K562 (cell line): ENCODE measurements around the gene TUBGCP5. TPM values are rescaled to one million over a fixed set of nuclear protein-coding genes. Genes with fewer than 3 reads are reported as not detected.

ENCODE experiments used
- ATAC-seq: fragments of 200-7000 bp; cut with Tn5 transposase; 3 replicates; pipeline ENCODE4 v1.9.1; 2020; ENCODE audit warnings: moderate library complexity
- BruUV-seq: library from RNA; stranded (reverse); fragments of 400-500 nt; replicated peaks from 2 replicates; lab custom pipeline; 2021; lab: Mats Ljungman, UMichigan
- CTCF ChIA-PET: fragments of 300-600 bp; formaldehyde crosslinking; extraction: SDS; loops from one replicate; lab custom pipeline; 2021; ENCODE audit warnings: low intra/inter-chr PET ratio; lab: Yijun Ruan, JAX
- POLR2A ChIA-PET: fragments of 300-600, 350-650 bp; sonication (Branson Sonifier 250); formaldehyde crosslinking; extraction: SDS; loops from one replicate; lab custom pipeline; 2021; ENCODE audit warnings: antibody characterized with exemption, inconsistent platforms; lab: Yijun Ruan, JAX
- DNase-seq, 4 experiments: peaks; one replicate each; pipeline versions ENCODE4 v3.0.0 to v3.0.0-alpha.2; 2011 to 2018; ENCODE audit warnings: low spot score in 3 of 4, mixed read lengths in 3 of 4; ENCODE audit errors: extremely low read depth in 1 of 4
- FAIRE-seq: peaks from 2 replicates; lab custom pipeline; 2011; peaks lifted over from hg19 to GRCh38; lab: Jason Lieb, UNC
- H2AFZ ChIP-seq: 2 replicates; pipeline ENCODE4 v1.6.0; 2011; ENCODE audit warnings: low read depth, low read length, control low read depth, inconsistent platforms
- H3K27ac ChIP-seq: fragments of 200-600 bp; 3 replicates; pipeline ENCODE4 v1.8.0; 2011; ENCODE audit warnings: low read depth, mild to moderate bottlenecking, control low read depth, inconsistent platforms, low read length, moderate library complexity, mixed read lengths; ENCODE audit errors: extremely low read depth
- H3K27me3 ChIP-seq, 2 experiments: fragments of 300-600 bp in 1 of 2; 2 replicates in 1 of 2; 3 replicates in 1 of 2; pipeline versions ENCODE4 v1.6.0 to v1.8.0; 2011; ENCODE audit warnings: inconsistent platforms in 2 of 2, low read length in 2 of 2, mild to moderate bottlenecking in 1 of 2, mixed read lengths in 1 of 2, moderate library complexity in 1 of 2; ENCODE audit not compliant: control insufficient read depth in 2 of 2, insufficient read depth in 2 of 2
- H3K36me3 ChIP-seq: fragments of 300-600 bp; 3 replicates; pipeline ENCODE4 v1.8.0; 2011; ENCODE audit warnings: mild to moderate bottlenecking, low read length, inconsistent platforms; ENCODE audit not compliant: control insufficient read depth, insufficient read depth
- H3K4me1 ChIP-seq, 2 experiments: fragments of 200-600 bp in 1 of 2; replicated peaks in 1 of 2; 2 replicates in 1 of 2; 3 replicates in 1 of 2; pipeline versions ENCODE4 v1.5.1 to v1.8.0; 2011; ENCODE audit warnings: inconsistent platforms in 2 of 2, low read length in 2 of 2, mild to moderate bottlenecking in 1 of 2, mixed read lengths in 1 of 2, moderate library complexity in 1 of 2; ENCODE audit not compliant: control insufficient read depth in 2 of 2, insufficient read depth in 2 of 2
- H3K4me2 ChIP-seq: 2 replicates; pipeline ENCODE4 v1.6.1; 2011; ENCODE audit warnings: low read length, control low read depth, inconsistent platforms, mixed read lengths; ENCODE audit not compliant: insufficient read depth
- H3K4me3 ChIP-seq: fragments of 200-600 bp; sonication (generic), shearing (Covaris generic); 2 replicates; pipeline ENCODE4 v1.5.1; 2016; ENCODE audit warnings: control low read depth, inconsistent platforms
- H3K79me2 ChIP-seq: fragments of 200-600 bp; 3 replicates; pipeline ENCODE4 v1.8.0; 2011; ENCODE audit warnings: low read length, inconsistent platforms; ENCODE audit not compliant: control insufficient read depth, insufficient read depth
- H3K9ac ChIP-seq, 2 experiments: 2 replicates each; pipeline versions ENCODE4 v1.6.0 to v1.6.1; 2011; ENCODE audit warnings: low read depth in 2 of 2, low read length in 2 of 2, control low read depth in 1 of 2, inconsistent platforms in 1 of 2, mild to moderate bottlenecking in 1 of 2, mixed read lengths in 1 of 2; ENCODE audit not compliant: insufficient read depth in 1 of 2
- H3K9me1 ChIP-seq: one replicate; pipeline ENCODE4 v1.6.0; 2011; ENCODE audit warnings: inconsistent platforms, mild to moderate bottlenecking, low read length, moderate library complexity; ENCODE audit not compliant: control insufficient read depth, insufficient read depth
- H3K9me3 ChIP-seq: replicated peaks from 2 replicates; pipeline ENCODE4 v1.5.1; 2011; ENCODE audit warnings: low read depth, low read length, inconsistent platforms; ENCODE audit not compliant: control insufficient read depth, insufficient read depth
- H4K20me1 ChIP-seq: replicated peaks from 2 replicates; pipeline ENCODE4 v1.6.1; 2011; ENCODE audit warnings: low read length, inconsistent platforms, mixed read lengths; ENCODE audit not compliant: control insufficient read depth, insufficient read depth
- CBX1 ChIP-seq: sonication (generic); IDR thresholded peaks from 2 replicates; pipeline ENCODE4 v1.6.1; 2016; ENCODE audit warnings: antibody characterized with exemption, low read depth, mild to moderate bottlenecking
- CC2D1A ChIP-seq: fragments of 450-650 bp; IDR thresholded peaks from 2 replicates; pipeline ENCODE4 v1.6.1; 2017; ENCODE audit warnings: mild to moderate bottlenecking
- E2F6 ChIP-seq, 2 experiments: IDR thresholded peaks; 2 replicates each; pipeline ENCODE4 v1.6.1; 2011; ENCODE audit warnings: borderline replicate concordance in 1 of 2, control low read depth in 1 of 2, low read depth in 1 of 2, low read length in 1 of 2, mild to moderate bottlenecking in 1 of 2, mixed read lengths in 1 of 2, moderate library complexity in 1 of 2; ENCODE audit not compliant: insufficient read depth in 1 of 2, insufficient read length in 1 of 2, poor library complexity in 1 of 2, severe bottlenecking in 1 of 2; ENCODE audit errors: extremely low read depth in 1 of 2
- U2AF2 ChIP-seq: fragments of 200-400 bp; formaldehyde crosslinking; optimal IDR thresholded peaks from 2 replicates; pipeline ENCODE3; 2017; ENCODE audit warnings: low read depth, mild to moderate bottlenecking, low read length
- ZFX ChIP-seq: sonication (generic); formaldehyde crosslinking; IDR thresholded peaks from 2 replicates; pipeline ENCODE4 v1.8.0; 2022; ENCODE audit warnings: mild to moderate bottlenecking, missing genetic modification reagents, moderate library complexity
- ZNF79 ChIP-seq: fragments of 250-450 bp; sonication (Bioruptor Pico); IDR thresholded peaks from 2 replicates; pipeline ENCODE4 v1.4.0; 2020; ENCODE audit warnings: low read depth, mild to moderate bottlenecking, moderate library complexity
- WGBS: fragments of 100-300 bp; shearing (Covaris generic); methylation state at CpG from one replicate; pipeline ENCODE4 v1.1.6; 2016; ENCODE audit warnings: low coverage, mixed read lengths; ENCODE audit not compliant: insufficient coverage; ENCODE audit errors: missing lambda C conversion rate; 5-methylcytosine and 5-hydroxymethylcytosine counted together
- in situ Hi-C: fragments of 300-500 bp; cut with MboI; formaldehyde crosslinking; loops from 4 replicates; pipeline ENCODE4 v1.15.0; 2018; ENCODE audit warnings: inconsistent platforms, mixed read lengths
- intact Hi-C: fragments of 100-400 bp; cut with micrococcal nuclease; formaldehyde crosslinking; loops from 2 replicates; pipeline ENCODE4 v1.14.2; 2022
- polyA plus RNA-seq, 8 experiments: library from polyadenylated mRNA; depleted of rRNA in 4 of 8; stranded (reverse) in 5 of 8; unstranded in 3 of 8; fragments of >200 nt; fragmentation: Nextera tagmentation in 2 of 8; fragmentation: Illumina TruSeq in 1 of 8; extraction: Ambion mirVana in 2 of 8; extraction: Trizol in 1 of 8; gene quantifications; 2 replicates each; pipeline versions ENCODE4 v1.2.1 to v1.2.3, GENCODE V29; 2011 to 2014; ENCODE audit warnings: inconsistent platforms in 1 of 8, missing spikeins in 1 of 8
- total RNA-seq, 7 experiments: library from RNA; depleted of rRNA in 6 of 7; stranded (reverse); fragments of >200 nt in 6 of 7; fragmentation: Illumina TruSeq in 2 of 7; extraction: Trizol in 2 of 7; gene quantifications; 2 replicates each; pipeline versions ENCODE4 v1.2.1 to v1.2.3, GENCODE V29; 2011 to 2021; ENCODE audit warnings: low replicate concordance in 1 of 7
- TF ChIP-seq, protein P1 (sequence below): fragments of 450-650 bp; IDR thresholded peaks from 2 replicates; pipeline ENCODE4 v1.6.1; 2017; ENCODE audit warnings: mild to moderate bottlenecking, moderate library complexity

TUBGCP5 gene
- total and polyA plus RNA-seq, 9 of the 15 experiments (the other 6 are each of a cell fraction or from before 2014, with no cell fraction given), result 5.8 to 33.9 (median 23.2) TPM

GRCh38 chr15:22951381-22952280, 87.7 kb downstream of the TUBGCP5 start:
- no TSS peak for BruUV-seq
- H3K79me2 ChIP-seq, result peaks cover 42% of the 10 kb centered on the region
- H3K9ac ChIP-seq, result no peak overlapping the region
- CTCF ChIA-PET, result no interaction called here
- in situ Hi-C loops (no loop called here), intact Hi-C loops (no loop called here)
- no peak overlapping the region for H3K27ac ChIP-seq
- DNase-seq, result no peak
- peaks cover 6% of the 10 kb centered on the region for H3K9me1 ChIP-seq
- H3K4me2 ChIP-seq, result no peak overlapping the region
- H4K20me1 ChIP-seq, result peaks cover 21% of the 10 kb centered on the region
- H3K4me3 ChIP-seq, result no peak overlapping the region
- ATAC-seq, result no peak
- 85% methylated on average over 27 of the region's 39 CpGs for WGBS
- peaks cover 17 to 33% of the 10 kb centered on the region in 2 experiments for H3K4me1 ChIP-seq
- H2AFZ ChIP-seq, result no peak overlapping the region
- no peak for FAIRE-seq
- POLR2A ChIA-PET, result no interaction called here
- no peaks in the 10 kb centered on the region for H3K36me3 ChIP-seq
- no peaks in the 10 kb centered on the region for H3K27me3 ChIP-seq
- no peaks in the 10 kb centered on the region for H3K9me3 ChIP-seq
- TF ChIP-seq ZNF79 (CRISPR knock-in tag), result no peak
- TF ChIP-seq CC2D1A, result no peak
- TF ChIP-seq E2F6 (IDR thresholded peaks at IDR 0.05; ENCODE audit: borderline replicate concordance in 1 of 2, extremely low read depth in 1 of 2, insufficient read depth in 1 of 2, insufficient read length in 1 of 2, low read depth in 1 of 2, low read length in 1 of 2, poor library complexity in 1 of 2, severe bottlenecking in 1 of 2), result no peak
- no peak for TF ChIP-seq U2AF2
- TF ChIP-seq, protein P1, sequence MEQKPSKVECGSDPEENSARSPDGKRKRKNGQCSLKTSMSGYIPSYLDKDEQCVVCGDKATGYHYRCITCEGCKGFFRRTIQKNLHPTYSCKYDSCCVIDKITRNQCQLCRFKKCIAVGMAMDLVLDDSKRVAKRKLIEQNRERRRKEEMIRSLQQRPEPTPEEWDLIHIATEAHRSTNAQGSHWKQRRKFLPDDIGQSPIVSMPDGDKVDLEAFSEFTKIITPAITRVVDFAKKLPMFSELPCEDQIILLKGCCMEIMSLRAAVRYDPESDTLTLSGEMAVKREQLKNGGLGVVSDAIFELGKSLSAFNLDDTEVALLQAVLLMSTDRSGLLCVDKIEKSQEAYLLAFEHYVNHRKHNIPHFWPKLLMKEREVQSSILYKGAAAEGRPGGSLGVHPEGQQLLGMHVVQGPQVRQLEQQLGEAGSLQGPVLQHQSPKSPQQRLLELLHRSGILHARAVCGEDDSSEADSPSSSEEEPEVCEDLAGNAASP, result no peak
- no peak for TF ChIP-seq ZFX (CRISPR knock-in tag)
- TF ChIP-seq CBX1, result no peak
